Keratinocyte (primary cell): ENCODE measurements around the gene FASTKD3. TPM values are rescaled to one million over a fixed set of nuclear protein-coding genes. Genes with fewer than 3 reads are reported as not detected.

Source experiments
- DNase-seq: peaks from one replicate; pipeline ENCODE4 v3.0.0-alpha.2; 2011; ENCODE audit warnings: low read depth, missing footprints, low spot score
- FAIRE-seq: peaks from 2 replicates; lab custom pipeline; 2011; peaks lifted over from hg19 to GRCh38; lab: Jason Lieb, UNC
- H2AFZ ChIP-seq: 2 replicates; pipeline ENCODE4 v1.6.0; 2012; ENCODE audit warnings: low read length, control low read depth, inconsistent platforms; ENCODE audit not compliant: control insufficient read depth
- H3K27ac ChIP-seq: 2 replicates; pipeline ENCODE4 v1.5.1; 2011; ENCODE audit warnings: low read length; ENCODE audit not compliant: control insufficient read depth, insufficient read depth
- H3K27me3 ChIP-seq: 3 replicates; pipeline ENCODE4 v1.6.0; 2011; ENCODE audit warnings: low read length; ENCODE audit not compliant: control insufficient read depth, insufficient read depth; ENCODE audit errors: extremely low read depth
- H3K36me3 ChIP-seq, 2 experiments: 2 replicates in 1 of 2; 3 replicates in 1 of 2; pipeline ENCODE4 v1.5.1; 2011; ENCODE audit warnings: low read length in 2 of 2, mild to moderate bottlenecking in 1 of 2; ENCODE audit not compliant: control insufficient read depth in 2 of 2, insufficient read depth in 2 of 2; ENCODE audit errors: extremely low read depth in 1 of 2
- H3K4me1 ChIP-seq: 3 replicates; pipeline ENCODE4 v1.5.1; 2011; ENCODE audit warnings: low read length; ENCODE audit not compliant: control insufficient read depth, insufficient read depth; ENCODE audit errors: extremely low read depth
- H3K4me2 ChIP-seq: 3 replicates; pipeline ENCODE4 v1.6.0; 2011; ENCODE audit warnings: low read depth, low read length; ENCODE audit not compliant: control insufficient read depth, insufficient read depth; ENCODE audit errors: extremely low read depth
- H3K4me3 ChIP-seq, 3 experiments: fragments of 200-600 bp in 1 of 3; sonication (generic) in 1 of 3; 2 replicates in 2 of 3; 3 replicates in 1 of 3; pipeline ENCODE4 v1.5.1; 2011 to 2016; ENCODE audit warnings: low read length in 3 of 3, mild to moderate bottlenecking in 3 of 3, control low read depth in 2 of 3, inconsistent platforms in 1 of 3, low read depth in 1 of 3, mixed read lengths in 1 of 3, mixed run types in 1 of 3, moderate library complexity in 1 of 3; ENCODE audit not compliant: control insufficient read depth in 2 of 3, insufficient read depth in 2 of 3; ENCODE audit errors: extremely low read depth in 1 of 3
- H3K79me2 ChIP-seq: 2 replicates; pipeline ENCODE4 v1.6.0; 2012; ENCODE audit warnings: low read length; ENCODE audit not compliant: control insufficient read depth, insufficient read depth
- H3K9ac ChIP-seq: 3 replicates; pipeline ENCODE4 v1.6.0; 2011; ENCODE audit warnings: low read length; ENCODE audit not compliant: control insufficient read depth, insufficient read depth; ENCODE audit errors: extremely low read depth
- H3K9me1 ChIP-seq: 3 replicates; pipeline ENCODE4 v1.6.0; 2011; ENCODE audit warnings: low read length; ENCODE audit not compliant: control insufficient read depth, insufficient read depth; ENCODE audit errors: extremely low read depth
- H3K9me3 ChIP-seq: 2 replicates; pipeline ENCODE4 v1.5.1; 2012; ENCODE audit warnings: low read depth, low read length; ENCODE audit not compliant: control insufficient read depth
- H4K20me1 ChIP-seq: 3 replicates; pipeline ENCODE4 v1.6.0; 2011; ENCODE audit warnings: low read length; ENCODE audit not compliant: control insufficient read depth, insufficient read depth; ENCODE audit errors: extremely low read depth
- EZH2 ChIP-seq: IDR thresholded peaks from one replicate; pipeline ENCODE4 v1.6.1; 2012; ENCODE audit warnings: inconsistent platforms, mild to moderate bottlenecking, low read length, moderate library complexity
- dilution Hi-C: fragments of 300-500 bp; cut with MboI; formaldehyde crosslinking; loops from one replicate; pipeline ENCODE4 v1.7.0; 2020; ENCODE audit warnings: low sequenced_read_pairs; ENCODE audit not compliant: extremely low pct_ligation_motif_present
- polyA plus RNA-seq, 5 experiments: library from polyadenylated mRNA; depleted of rRNA in 3 of 5; stranded (reverse) in 3 of 5; stranded (forward) in 1 of 5; unstranded in 1 of 5; fragments of >200 nt; gene quantifications; 1 replicate in 1 of 5; 2 replicates in 3 of 5; 3 replicates in 1 of 5; pipeline versions ENCODE4 v1.2.1 to v1.2.3, GENCODE V29; 2011 to 2012; ENCODE audit warnings: missing spikeins in 2 of 5, low read depth in 1 of 5, low replicate concordance in 1 of 5
- TF ChIP-seq, protein P1 (sequence below), 3 experiments: IDR thresholded peaks in 1 of 3; conservative IDR thresholded peaks in 1 of 3; optimal IDR thresholded peaks in 1 of 3; 2 replicates in 2 of 3; 3 replicates in 1 of 3; pipeline versions ENCODE3 to v1.5.1; 2011; ENCODE audit warnings: low read length in 3 of 3, mild to moderate bottlenecking in 3 of 3, moderate library complexity in 2 of 3, control low read depth in 1 of 3, inconsistent platforms in 1 of 3; ENCODE audit not compliant: insufficient read depth in 2 of 3; ENCODE audit errors: extremely low read depth in 1 of 3

FASTKD3 gene
- polyA plus RNA-seq, 1 donor (not counting 4 experiments of a cell fraction or from before 2014, with no cell fraction given) = 13.8 TPM

DNA sequence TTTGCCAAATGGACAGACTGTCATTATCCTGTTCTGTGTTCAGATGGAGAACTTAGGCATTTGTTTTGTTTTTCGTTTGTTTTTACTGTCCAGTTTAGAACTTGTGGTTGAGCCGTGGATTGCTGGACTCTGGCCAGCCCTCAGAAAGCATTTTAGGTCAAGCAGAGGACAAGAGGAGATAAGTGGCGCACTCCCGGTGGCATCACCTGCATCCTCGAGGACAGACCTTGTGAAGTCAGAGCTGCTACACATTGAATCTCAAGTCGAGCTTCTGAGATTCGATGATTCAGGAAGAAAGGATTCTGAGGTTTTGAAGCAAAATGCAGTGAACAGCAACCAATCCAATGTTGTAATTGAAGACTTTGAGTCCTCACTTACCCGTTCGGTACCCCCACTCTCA is 9.0 kb upstream of the FASTKD3 start:
- Histone ChIP-seq H3K4me3 (no peak overlapping the region), H3K9me1 (no peaks in the 10 kb centered on the region), H2AFZ (no peak overlapping the region), H3K36me3 (peaks cover 38% of the 10 kb centered on the region in 2 experiments), H4K20me1 (peaks cover 3% of the 10 kb centered on the region), H3K4me1 (peaks cover 5% of the 10 kb centered on the region), H3K27me3 (no peaks in the 10 kb centered on the region), H3K4me2 (no peak overlapping the region), H3K79me2 (peaks cover 42% of the 10 kb centered on the region), H3K9ac (no peak overlapping the region), H3K9me3 (no peaks in the 10 kb centered on the region), H3K27ac (no peak overlapping the region)
- DNase-seq (no peak), FAIRE-seq (no peak)
- no peak for TF ChIP-seq EZH2
- TF ChIP-seq, protein P1, sequence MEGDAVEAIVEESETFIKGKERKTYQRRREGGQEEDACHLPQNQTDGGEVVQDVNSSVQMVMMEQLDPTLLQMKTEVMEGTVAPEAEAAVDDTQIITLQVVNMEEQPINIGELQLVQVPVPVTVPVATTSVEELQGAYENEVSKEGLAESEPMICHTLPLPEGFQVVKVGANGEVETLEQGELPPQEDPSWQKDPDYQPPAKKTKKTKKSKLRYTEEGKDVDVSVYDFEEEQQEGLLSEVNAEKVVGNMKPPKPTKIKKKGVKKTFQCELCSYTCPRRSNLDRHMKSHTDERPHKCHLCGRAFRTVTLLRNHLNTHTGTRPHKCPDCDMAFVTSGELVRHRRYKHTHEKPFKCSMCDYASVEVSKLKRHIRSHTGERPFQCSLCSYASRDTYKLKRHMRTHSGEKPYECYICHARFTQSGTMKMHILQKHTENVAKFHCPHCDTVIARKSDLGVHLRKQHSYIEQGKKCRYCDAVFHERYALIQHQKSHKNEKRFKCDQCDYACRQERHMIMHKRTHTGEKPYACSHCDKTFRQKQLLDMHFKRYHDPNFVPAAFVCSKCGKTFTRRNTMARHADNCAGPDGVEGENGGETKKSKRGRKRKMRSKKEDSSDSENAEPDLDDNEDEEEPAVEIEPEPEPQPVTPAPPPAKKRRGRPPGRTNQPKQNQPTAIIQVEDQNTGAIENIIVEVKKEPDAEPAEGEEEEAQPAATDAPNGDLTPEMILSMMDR (optimal IDR thresholded peaks at IDR 0.05 in 1 of 3, IDR thresholded peaks at IDR 0.05 in 1 of 3, conservative IDR thresholded peaks at IDR 0.05 in 1 of 3; ENCODE audit: extremely low read depth in 1 of 3, insufficient read depth in 2 of 3, low read length in 3 of 3) = no peak
- dilution Hi-C loops = no loop called here

DNA sequence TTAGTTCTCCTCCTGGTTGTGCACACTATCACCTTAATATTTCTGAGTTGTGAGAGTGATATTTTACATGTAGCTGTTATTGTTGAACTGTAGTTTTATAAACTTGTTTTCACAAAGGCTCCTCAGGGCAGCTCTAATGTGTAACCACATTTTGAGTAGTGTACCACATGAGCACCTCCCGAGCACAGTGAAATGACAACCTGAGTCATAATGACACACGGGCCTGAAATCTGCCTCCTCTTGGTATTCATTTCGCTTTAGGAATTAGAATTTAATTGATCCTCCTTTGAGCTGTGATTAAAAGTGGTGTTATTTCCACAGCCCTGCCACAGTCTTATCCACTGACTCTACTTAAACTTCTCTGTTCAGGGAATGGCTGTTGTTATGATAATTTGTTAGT is 8.0 kb upstream of the FASTKD3 start:
- Histone ChIP-seq H3K4me1 (peaks cover 5% of the 10 kb centered on the region), H3K36me3 (peaks cover 35% of the 10 kb centered on the region in 2 experiments), H3K4me2 (no peak overlapping the region), H2AFZ (no peak overlapping the region), H3K9me1 (no peaks in the 10 kb centered on the region), H4K20me1 (peaks cover 3% of the 10 kb centered on the region), H3K27me3 (no peaks in the 10 kb centered on the region), H3K9me3 (no peaks in the 10 kb centered on the region), H3K27ac (peak overlapping the region; percentile 5), H3K4me3 (no peak overlapping the region), H3K79me2 (peaks cover 49% of the 10 kb centered on the region), H3K9ac (no peak overlapping the region)
- dilution Hi-C loops = no loop called here
- DNase-seq = no peak
- FAIRE-seq = no peak
- no peak for TF ChIP-seq EZH2
- TF ChIP-seq, protein P1 (optimal IDR thresholded peaks at IDR 0.05 in 1 of 3, IDR thresholded peaks at IDR 0.05 in 1 of 3, conservative IDR thresholded peaks at IDR 0.05 in 1 of 3; ENCODE audit: extremely low read depth in 1 of 3, insufficient read depth in 2 of 3, low read length in 3 of 3) = no peak
